HG02840 (cell line): ENCODE results near the gene ADCY1.
A peak's percentile ranks its signal among the peaks of the same experiment; 100 is the strongest.
"Not testable (repeated sequence)": the region's sequence is repeated elsewhere in the genome, so short reads cannot be mapped to it uniquely, and the experiment has no call there.

Source experiments
- ATAC-seq: cut with Tn5 transposase; IDR thresholded peaks from one replicate; pipeline ENCODE4 v1.9.1; 2021; ENCODE audit warnings: mild to moderate bottlenecking, moderate library complexity, moderate number of reproducible peaks; ENCODE audit not compliant: unreplicated experiment, low FRiP score

The ADCY1 gene

DNA sequence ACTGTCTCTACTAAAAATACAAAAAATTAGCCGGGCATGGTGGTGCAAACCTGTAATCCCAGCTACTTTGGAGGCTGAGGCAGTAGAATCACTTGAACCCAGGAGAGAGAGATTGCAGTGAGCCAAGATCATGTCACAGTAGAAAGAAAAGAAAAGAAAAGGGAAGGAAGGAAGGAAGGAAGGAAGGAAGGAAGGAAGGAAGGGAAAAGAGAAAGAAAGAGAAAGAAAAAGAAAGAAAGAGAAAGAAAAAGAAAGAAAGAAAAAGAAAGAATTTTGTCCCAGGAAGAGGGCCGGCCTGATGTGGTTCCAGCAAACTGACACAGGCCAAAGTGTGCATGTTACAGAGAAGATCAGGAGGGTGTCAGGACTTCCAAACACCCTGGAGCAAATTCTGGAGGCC is 151.1 kb downstream of the ADCY1 start:
- not testable (repeated sequence) for ATAC-seq

DNA sequence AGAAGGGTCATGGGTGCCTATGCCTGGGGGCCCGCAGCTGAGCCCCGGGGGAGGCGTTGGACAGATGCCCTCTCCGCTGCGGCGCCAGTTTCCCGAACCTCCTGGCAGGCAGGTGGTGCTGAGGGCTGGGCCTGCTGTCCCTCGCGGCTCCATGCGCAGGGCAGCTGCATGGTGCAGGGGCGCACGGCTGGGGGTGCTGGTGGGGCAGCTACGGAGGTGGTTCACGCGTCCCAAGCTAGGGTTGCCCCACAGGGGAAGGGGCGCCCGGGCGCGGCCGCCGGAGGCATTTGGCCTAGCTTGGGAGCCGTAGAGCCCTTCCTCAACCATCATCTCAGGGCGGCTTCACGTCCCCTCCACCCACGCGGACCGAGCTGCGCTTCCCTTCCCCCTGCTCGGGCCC is 152.7 kb downstream of the ADCY1 start:
- ATAC-seq = no peak

DNA sequence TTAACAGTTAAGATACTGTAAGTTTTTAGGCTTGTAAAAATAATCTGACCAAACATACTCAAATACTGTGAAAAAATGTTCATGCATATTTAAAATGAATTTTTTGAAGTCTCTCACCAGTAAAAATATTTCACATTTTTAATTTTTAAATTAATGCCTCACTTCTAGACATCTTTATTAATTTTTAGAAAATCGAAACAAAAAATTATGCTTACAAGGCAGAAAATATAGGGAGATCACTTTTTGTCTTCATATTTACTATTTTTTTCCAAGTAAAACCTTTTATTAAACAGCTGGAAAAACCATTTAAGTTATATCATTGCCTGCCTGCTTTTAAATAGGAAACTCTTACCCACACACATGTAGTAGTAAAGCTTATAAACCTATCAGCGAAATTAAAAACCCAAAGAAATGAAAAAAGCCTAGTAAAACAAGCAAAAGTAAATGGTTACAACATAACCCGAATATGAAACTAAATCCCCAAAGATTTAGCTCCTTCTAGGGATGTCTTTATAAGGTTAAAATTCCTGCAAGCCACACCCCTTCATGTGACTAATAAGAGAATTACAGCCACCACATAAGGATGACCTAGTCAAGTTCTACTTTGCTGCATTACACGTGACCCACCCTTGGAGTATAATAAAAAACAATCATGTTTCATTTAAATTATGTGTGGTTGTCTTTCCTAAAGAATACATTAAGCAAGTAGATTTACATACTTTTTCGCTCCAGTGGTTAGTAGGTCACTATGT is 157.7 kb downstream of the ADCY1 start:
- ATAC-seq = not testable (repeated sequence)

DNA sequence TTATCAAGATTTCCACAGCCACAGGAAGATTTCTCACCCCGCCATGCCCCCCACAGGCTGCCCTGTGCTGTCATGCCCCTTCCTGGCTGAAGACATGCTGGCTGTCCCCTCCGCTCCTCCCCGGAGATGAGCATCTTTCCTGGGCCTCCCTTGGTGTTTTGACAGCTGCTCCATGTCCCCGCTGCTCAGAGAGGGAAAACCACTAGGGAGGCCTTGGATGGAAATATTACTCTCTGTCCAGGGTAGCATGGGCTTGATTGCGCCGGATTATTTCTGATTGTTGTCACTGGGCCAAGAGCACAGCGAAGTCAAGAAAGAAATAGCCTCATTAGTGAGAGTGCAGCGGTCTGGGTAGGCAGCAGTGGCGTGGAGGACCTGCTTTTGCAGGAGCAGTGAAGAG is 164.8 kb downstream of the ADCY1 start:
- not testable (repeated sequence) for ATAC-seq

DNA sequence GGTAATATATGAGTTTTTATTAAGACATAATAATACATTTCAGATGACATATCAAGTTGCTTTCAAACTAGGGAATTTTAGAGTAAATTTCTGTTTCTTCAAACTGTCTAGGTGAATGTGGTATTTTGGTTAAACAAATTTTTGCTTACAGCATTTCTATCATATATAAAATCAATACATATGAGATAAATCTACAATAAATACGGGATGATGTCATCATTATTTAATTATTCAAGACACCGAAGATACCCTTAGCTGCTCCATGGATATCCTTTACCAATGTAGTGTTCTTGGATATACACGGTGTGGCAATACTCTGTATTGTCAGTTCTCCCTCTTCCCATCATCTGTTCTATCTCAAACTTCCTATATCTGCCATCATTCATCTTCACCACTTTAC is 166.4 kb downstream of the ADCY1 start:
- ATAC-seq = not testable (repeated sequence)

DNA sequence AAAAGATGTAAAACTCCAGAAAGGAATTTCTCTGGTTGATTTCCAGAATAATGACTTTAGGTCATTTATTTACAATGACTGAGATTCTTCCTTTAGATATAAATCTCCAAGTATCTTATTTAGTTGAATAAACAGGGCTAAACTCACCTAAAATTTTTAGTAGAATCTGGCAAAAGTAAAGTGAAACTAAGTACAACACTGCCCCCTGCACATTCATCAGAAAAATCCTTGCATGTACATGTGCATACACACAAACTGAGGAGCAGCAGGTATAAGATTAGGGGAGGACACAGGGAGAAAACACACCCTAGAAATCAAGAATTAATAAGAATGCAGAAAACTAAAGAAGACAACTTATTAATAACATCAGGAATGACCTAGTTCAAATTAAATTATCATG is 174.8 kb downstream of the ADCY1 start:
- ATAC-seq = not testable (repeated sequence)

GRCh38 chr7:45751352-45751751 is 177.2 kb downstream of the ADCY1 start:
- ATAC-seq = not testable (repeated sequence)

DNA sequence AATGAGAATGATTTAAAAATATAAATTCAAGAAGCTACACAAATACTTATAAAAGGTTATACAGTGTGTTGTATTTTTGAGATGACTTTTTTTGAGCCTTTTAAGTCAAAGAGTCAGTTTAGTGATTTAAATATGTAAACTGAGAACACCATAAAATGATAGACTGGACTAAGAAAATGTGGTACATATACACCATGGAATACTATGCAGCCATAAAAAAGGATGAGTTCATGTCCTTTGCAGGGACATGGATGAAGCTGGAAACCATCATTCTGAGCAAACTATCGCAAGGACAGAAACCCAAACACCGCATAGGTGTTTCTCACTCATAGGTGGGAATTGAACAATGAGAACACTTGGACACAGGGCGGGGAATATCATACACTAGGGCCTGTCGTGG is 182.2 kb downstream of the ADCY1 start:
- ATAC-seq = not testable (repeated sequence)

DNA sequence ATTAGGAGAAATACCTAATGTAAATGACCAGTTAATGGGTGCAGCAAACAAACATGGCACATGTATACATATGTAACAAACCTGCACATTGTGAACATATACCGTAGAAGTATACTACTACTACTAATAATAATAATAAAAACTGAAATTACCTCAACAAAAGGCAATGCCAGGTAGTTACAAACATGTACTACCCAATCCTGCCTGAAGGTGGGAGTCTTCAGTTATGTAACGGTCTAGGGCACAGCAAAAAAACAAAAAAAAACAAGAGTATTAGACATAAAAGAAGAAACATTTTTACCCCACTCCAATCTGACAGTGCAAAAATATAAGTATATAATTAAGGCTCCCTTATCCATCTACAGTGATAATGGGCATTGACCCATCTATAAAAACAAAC is 182.6 kb downstream of the ADCY1 start:
- not testable (repeated sequence) for ATAC-seq

GRCh38 chr7:45759464-45759863 is 185.3 kb downstream of the ADCY1 start:
- ATAC-seq = not testable (repeated sequence)

- ATAC-seq = not testable (repeated sequence)
Measured at GRCh38 chr7:45761545-45762205, 187.5 kb downstream of the ADCY1 start.

DNA sequence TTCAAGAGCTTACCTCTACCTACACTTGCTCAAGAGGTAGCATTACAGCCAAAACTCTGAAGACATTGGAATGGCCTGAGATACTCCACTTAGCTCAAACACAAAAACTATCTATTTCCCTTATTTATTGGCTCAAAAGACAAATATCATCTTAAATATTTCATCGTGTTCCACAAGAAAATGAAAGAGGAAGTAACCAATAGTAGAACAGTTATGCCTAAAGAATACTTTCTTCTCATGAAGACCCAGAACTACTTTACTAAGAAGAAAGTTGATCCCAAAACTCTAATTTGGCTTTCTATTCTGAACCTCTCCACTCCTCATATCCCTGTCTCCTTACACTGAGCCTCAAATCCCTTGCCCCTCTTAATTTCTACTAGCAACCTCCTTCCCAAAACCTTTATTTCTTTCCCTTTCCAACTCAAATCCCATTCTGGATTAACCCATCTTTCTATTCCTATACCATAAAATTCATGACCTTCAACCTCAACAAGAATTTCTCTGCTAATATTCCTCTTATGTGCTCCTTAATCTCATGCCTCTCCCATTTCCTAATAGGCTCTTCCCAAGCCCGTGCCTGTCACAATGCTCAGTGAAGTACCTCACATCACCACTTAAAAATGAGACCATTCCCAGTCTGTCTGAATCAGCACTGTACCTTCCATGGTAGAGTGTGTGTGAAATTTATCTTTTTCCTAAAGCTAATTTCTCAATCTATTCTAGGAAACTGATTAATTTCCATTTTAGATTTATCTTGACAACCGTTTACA is 188.2 kb downstream of the ADCY1 start:
- ATAC-seq = not testable (repeated sequence)

- peak; percentile 100 for ATAC-seq
Measured at GRCh38 chr7:45768516-45769394, 194.6 kb downstream of the ADCY1 start.

DNA sequence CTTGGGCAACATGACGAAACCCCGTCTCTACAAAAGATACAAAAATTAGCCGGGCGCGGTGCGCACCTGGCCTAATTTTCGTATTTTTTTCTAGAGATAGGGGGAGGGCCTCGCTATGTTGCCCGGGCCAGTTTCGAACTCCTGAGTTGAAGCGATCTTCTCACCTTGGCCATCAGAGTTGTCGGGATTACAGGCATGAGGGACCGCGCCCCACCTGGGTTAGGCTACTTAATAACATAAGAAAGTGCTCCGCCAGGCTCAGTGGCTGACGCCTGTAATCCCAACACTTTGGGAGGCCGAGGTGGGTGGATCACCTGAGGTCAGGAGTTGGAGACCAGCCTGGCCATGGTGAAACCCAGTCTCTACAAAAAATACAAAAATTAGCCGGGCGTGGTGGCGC is 195.5 kb downstream of the ADCY1 start:
- ATAC-seq = not testable (repeated sequence)
